ENCODE measurements around the gene TNFRSF14.
A peak's percentile ranks its signal among the peaks of the same experiment; 100 is the strongest.

TNFRSF14 gene

GRCh38 chr1:2560299-2561073, 4.3 kb downstream of the TNFRSF14 start:
- no peak overlapping the region for H3K4me3 ChIP-seq (replicated peaks; ENCODE audit: low read depth, low read length)
- no peak for TF ChIP-seq CTCF (IDR thresholded peaks at IDR 0.05; ENCODE audit: insufficient read depth, low read length, poor library complexity, severe bottlenecking)
- H3K27me3 ChIP-seq (replicated peaks; ENCODE audit: control insufficient read depth, insufficient read depth, low read length): no peaks in the 10 kb centered on the region
- H3K36me3 ChIP-seq (ENCODE audit: control insufficient read depth, insufficient read depth, low read length): peaks cover 38% of the 10 kb centered on the region
- no peak for DNase-seq (ENCODE audit: extremely low read depth, insufficient read length)

- H3K36me3 ChIP-seq (ENCODE audit: control insufficient read depth, insufficient read depth, low read length): peaks cover 38% of the 10 kb centered on the region
Observed at GRCh38 chr1:2561446-2561845, 5.3 kb downstream of the TNFRSF14 start.

GRCh38 chr1:2561898-2562895, 6.0 kb downstream of the TNFRSF14 start:
- peak; percentile 52 for TF ChIP-seq CTCF (IDR thresholded peaks at IDR 0.05; ENCODE audit: insufficient read depth, low read length, poor library complexity, severe bottlenecking)
- Histone ChIP-seq H3K36me3 (ENCODE audit: control insufficient read depth, insufficient read depth, low read length) (peaks cover 38% of the 10 kb centered on the region), H3K4me3 (replicated peaks; ENCODE audit: low read depth, low read length) (no peak overlapping the region), H3K27me3 (replicated peaks; ENCODE audit: control insufficient read depth, insufficient read depth, low read length) (no peaks in the 10 kb centered on the region)
- DNase-seq (ENCODE audit: extremely low read depth, insufficient read length): no peak

More at GRCh38 chr1:2561446-2561845, 5.3 kb downstream of the TNFRSF14 start:
- H3K27me3 ChIP-seq (replicated peaks; ENCODE audit: control insufficient read depth, insufficient read depth, low read length): no peaks in the 10 kb centered on the region
- H3K4me3 ChIP-seq (replicated peaks; ENCODE audit: low read depth, low read length): no peak overlapping the region
- DNase-seq (ENCODE audit: extremely low read depth, insufficient read length): no peak
- TF ChIP-seq CTCF (IDR thresholded peaks at IDR 0.05; ENCODE audit: insufficient read depth, low read length, poor library complexity, severe bottlenecking): no peak

- Histone ChIP-seq H3K36me3 (ENCODE audit: control insufficient read depth, insufficient read depth, low read length) (peaks cover 33% of the 10 kb centered on the region), H3K27me3 (replicated peaks; ENCODE audit: control insufficient read depth, insufficient read depth, low read length) (no peaks in the 10 kb centered on the region)
- no peak for DNase-seq (ENCODE audit: extremely low read depth, insufficient read length)
Observed at GRCh38 chr1:2563205-2563604, 7.0 kb downstream of the TNFRSF14 start.

More at GRCh38 chr1:2563205-2563604, 7.0 kb downstream of the TNFRSF14 start:
- H3K4me3 ChIP-seq (replicated peaks; ENCODE audit: low read depth, low read length): no peak overlapping the region
- no peak for TF ChIP-seq CTCF (IDR thresholded peaks at IDR 0.05; ENCODE audit: insufficient read depth, low read length, poor library complexity, severe bottlenecking)

Data from GM06990 (cell line).